ENCODE data around the gene NIPBL. TPM values are rescaled to one million over a fixed set of nuclear protein-coding genes. Genes with fewer than 3 reads are reported as not detected.

NIPBL gene
- total and polyA plus RNA-seq, 8 donors: 8.1 to 48.1 (median 26.4) TPM

- ATAC-seq (no peak), DNase-seq (no peak), FAIRE-seq (no peak)
- no peaks in the 10 kb centered on the region for H3K9me3 ChIP-seq
- TF ChIP-seq, protein P1, sequence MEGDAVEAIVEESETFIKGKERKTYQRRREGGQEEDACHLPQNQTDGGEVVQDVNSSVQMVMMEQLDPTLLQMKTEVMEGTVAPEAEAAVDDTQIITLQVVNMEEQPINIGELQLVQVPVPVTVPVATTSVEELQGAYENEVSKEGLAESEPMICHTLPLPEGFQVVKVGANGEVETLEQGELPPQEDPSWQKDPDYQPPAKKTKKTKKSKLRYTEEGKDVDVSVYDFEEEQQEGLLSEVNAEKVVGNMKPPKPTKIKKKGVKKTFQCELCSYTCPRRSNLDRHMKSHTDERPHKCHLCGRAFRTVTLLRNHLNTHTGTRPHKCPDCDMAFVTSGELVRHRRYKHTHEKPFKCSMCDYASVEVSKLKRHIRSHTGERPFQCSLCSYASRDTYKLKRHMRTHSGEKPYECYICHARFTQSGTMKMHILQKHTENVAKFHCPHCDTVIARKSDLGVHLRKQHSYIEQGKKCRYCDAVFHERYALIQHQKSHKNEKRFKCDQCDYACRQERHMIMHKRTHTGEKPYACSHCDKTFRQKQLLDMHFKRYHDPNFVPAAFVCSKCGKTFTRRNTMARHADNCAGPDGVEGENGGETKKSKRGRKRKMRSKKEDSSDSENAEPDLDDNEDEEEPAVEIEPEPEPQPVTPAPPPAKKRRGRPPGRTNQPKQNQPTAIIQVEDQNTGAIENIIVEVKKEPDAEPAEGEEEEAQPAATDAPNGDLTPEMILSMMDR (IDR thresholded peaks at IDR 0.05): no peak
- intact Hi-C loops (cut with DNase I): no loop called here
- peaks cover 0 to 55% (median 16%) of the 10 kb centered on the region in 3 donors for H3K36me3 ChIP-seq
- H3K27ac ChIP-seq: no peak overlapping the region
- H3K27me3 ChIP-seq: no peaks in the 10 kb centered on the region
- peaks cover 0 to 3% (median 0%) of the 10 kb centered on the region in 3 donors for H3K4me1 ChIP-seq
- no peak overlapping the region for H3K4me3 ChIP-seq
Measured at GRCh38 chr5:37047947-37048346, 171.4 kb downstream of the NIPBL start.

DNA sequence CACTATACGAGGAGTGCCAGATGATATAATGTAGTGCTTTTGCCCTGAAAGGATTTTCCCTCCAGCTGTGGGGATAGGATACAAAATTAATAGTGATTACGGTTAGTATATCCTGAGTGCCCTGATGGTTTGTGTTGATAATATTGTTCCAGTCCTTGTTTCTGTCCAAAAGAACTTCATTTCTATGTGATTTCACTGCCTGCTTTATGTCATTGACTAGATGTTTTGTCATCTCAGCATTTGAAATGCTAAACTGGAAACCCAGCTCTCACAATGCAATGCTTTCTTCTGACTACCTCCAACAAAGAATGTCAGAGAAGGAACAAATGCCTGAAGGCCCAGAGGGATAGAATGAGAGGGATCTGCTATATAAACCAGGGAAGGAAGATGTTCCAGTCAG is 177.8 kb downstream of the NIPBL start:
- DNase-seq (no peak), FAIRE-seq (no peak), ATAC-seq (no peak)
- 88 to 90% methylated on average over 2 of the region's 2 CpGs for WGBS, 2 donors
- Histone ChIP-seq H3K27ac (no peak overlapping the region), H3K36me3 (peaks cover 0 to 52% (median 12%) of the 10 kb centered on the region in 3 donors), H3K4me1 (no peaks in the 10 kb centered on the region), H3K27me3 (no peaks in the 10 kb centered on the region), H3K9me3 (no peaks in the 10 kb centered on the region), H3K4me3 (no peak overlapping the region)
- intact Hi-C loops (cut with DNase I): no loop called here
- TF ChIP-seq, protein P1 (IDR thresholded peaks at IDR 0.05): no peak

- WGBS, 2 donors: 75 to 90% methylated on average over 1 of the region's 1 CpG
- Histone ChIP-seq H3K4me3 (no peak overlapping the region), H3K27me3 (no peaks in the 10 kb centered on the region), H3K9me3 (no peaks in the 10 kb centered on the region), H3K4me1 (no peaks in the 10 kb centered on the region), H3K27ac (no peak overlapping the region), H3K36me3 (peaks cover 0 to 44% (median 12%) of the 10 kb centered on the region in 3 donors)
- intact Hi-C loops (cut with DNase I): no loop called here
- no peak for FAIRE-seq
- TF ChIP-seq, protein P1 (IDR thresholded peaks at IDR 0.05): no peak
- peak in 1 of 4 donors; percentile 25 for ATAC-seq
- no peak for DNase-seq
Measured at GRCh38 chr5:37055383-37055990, 178.9 kb downstream of the NIPBL start.

- TF ChIP-seq, protein P1 (IDR thresholded peaks at IDR 0.05): no peak
- no peak overlapping the region for H3K27ac ChIP-seq
- 93% methylated on average over 2 of the region's 2 CpGs for WGBS, 2 donors
- H3K4me1 ChIP-seq: no peaks in the 10 kb centered on the region
- DNase-seq: no peak
- ATAC-seq: no peak
- peaks cover 0 to 32% (median 6%) of the 10 kb centered on the region in 3 donors for H3K36me3 ChIP-seq
- FAIRE-seq: no peak
- no peaks in the 10 kb centered on the region for H3K27me3 ChIP-seq
- no peaks in the 10 kb centered on the region for H3K9me3 ChIP-seq
- intact Hi-C loops (cut with DNase I): no loop called here
- no peak overlapping the region for H3K4me3 ChIP-seq
Measured at GRCh38 chr5:37056762-37057161, 180.2 kb downstream of the NIPBL start.

- Histone ChIP-seq H3K4me3 (no peak overlapping the region), H3K27ac (no peak overlapping the region), H3K9me3 (no peaks in the 10 kb centered on the region), H3K36me3 (peaks cover 0 to 40% (median 8%) of the 10 kb centered on the region in 3 donors), H3K27me3 (no peaks in the 10 kb centered on the region), H3K4me1 (no peaks in the 10 kb centered on the region)
- intact Hi-C loops (cut with DNase I): no loop called here
- ATAC-seq (no peak), FAIRE-seq (no peak), DNase-seq (no peak)
- WGBS, 2 donors: 98 to 100% methylated on average over 1 of the region's 1 CpG
- TF ChIP-seq, protein P1 (IDR thresholded peaks at IDR 0.05): no peak
Measured at GRCh38 chr5:37060030-37060429, 183.5 kb downstream of the NIPBL start.

All from pancreas (tissue), 10 donors.